HFF-Myc (cell line): ENCODE measurements around the gene UBE2S.
"Not testable (repeated sequence)": the region's sequence is repeated elsewhere in the genome, so short reads cannot be mapped to it uniquely, and the experiment has no call there.

Experiments used
- DNase-seq: peaks from one replicate; pipeline ENCODE4 v3.0.0-alpha.2; 2011; ENCODE audit warnings: low read depth; ENCODE audit errors: extremely low read depth
- H3K4me3 ChIP-seq: replicated peaks from 2 replicates; pipeline ENCODE4 v1.5.1; 2011; ENCODE audit warnings: low read depth, mild to moderate bottlenecking, control low read depth, low read length
- CTCF ChIP-seq: IDR thresholded peaks from 2 replicates; pipeline ENCODE4 v1.5.1; 2012; ENCODE audit warnings: mild to moderate bottlenecking, low read depth, low read length, control low read depth; ENCODE audit errors: missing control alignments

UBE2S gene

DNA sequence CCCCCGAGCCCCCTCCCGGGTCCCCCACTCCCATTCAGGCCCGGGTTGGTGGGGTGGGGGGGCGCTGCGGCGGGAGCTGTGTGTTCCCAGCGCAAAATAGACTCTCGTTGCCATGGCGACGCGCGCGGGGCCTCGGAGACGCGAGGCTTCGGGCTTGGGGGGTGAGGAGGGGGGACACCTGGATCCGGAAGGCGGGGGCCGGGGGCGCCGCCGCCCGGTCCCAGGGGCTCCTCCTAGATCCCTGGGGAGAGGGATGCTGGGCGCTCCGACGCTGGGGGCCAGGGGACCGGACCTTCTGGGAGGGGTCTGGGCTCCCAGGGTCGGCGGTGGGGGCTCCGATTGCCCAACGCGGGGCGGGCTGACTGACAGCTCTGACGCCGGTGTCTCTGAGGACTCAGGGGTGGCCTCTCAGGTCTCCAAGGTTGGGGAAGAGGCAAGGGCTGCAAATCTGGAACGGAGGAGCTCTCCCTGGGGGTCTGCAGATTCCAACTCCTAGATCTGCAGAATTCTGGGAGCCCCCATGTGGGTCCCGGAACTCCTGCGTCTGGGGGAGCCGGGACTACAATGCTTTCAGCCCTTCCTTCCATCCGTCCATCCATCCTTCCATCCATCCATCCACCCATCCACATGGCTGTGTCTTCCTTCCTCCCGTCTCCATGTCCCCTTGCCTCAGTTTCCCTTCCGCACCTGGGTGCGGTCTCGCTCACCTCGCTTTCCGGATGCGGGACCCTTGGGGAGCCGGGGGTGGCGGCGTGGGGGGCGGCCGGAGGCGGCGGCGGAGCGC is 44.6 kb upstream of the UBE2S start:
- no peak overlapping the region for H3K4me3 ChIP-seq
- no peak for TF ChIP-seq CTCF
- no peak for DNase-seq

DNA sequence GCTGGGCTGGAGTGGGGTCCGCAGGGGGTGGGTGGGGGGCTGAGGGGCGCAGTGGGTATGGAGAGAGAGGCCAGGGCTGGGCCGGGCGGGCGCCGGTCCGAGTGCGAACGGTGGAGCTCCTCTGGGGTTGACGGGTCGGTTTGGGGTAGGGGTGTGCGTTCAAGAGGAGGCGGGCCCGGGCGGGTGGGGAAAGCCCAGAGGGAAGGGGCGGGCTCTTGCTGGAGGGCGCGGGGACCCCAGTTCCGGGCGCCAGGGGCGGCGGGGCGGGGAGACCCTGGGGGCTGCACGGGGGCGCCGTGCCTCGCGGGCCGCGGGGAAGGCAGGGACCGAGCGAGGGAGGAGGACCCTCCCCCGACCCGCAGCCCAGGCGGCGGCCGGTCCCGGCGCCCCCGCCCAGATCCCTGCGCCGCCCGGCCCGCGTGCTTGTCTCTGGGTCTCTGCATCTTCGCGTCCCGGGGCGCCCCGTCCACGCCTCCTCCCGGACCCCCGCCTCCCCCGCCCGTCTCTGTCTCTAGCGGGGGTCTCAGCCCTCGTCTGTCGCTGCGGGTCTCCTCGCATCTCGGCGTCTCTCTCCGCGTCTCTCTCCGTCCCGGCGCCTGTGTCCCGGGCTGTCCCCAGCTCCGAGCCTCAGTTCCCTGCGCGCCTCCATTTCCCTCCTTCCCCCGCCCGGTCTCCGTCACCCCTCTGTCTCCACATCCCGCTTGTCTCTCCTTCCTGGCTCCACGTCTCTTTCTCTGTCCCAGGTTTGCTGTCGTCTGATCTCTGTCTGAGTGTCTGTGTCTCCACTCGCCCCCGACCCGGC is 43.8 kb upstream of the UBE2S start:
- no peak overlapping the region for H3K4me3 ChIP-seq
- DNase-seq = no peak
- no peak for TF ChIP-seq CTCF

- no peak for DNase-seq
- no peak for TF ChIP-seq CTCF
- H3K4me3 ChIP-seq = no peak overlapping the region
Observed at GRCh38 chr19:55449469-55449868, 41.9 kb upstream of the UBE2S start.

GRCh38 chr19:55448175-55448490 is 40.5 kb upstream of the UBE2S start:
- DNase-seq, H3K4me3 ChIP-seq: not testable (repeated sequence)

- no peak for DNase-seq
- no peak overlapping the region for H3K4me3 ChIP-seq
- TF ChIP-seq CTCF = no peak
Observed at GRCh38 chr19:55447421-55448174, 40.0 kb upstream of the UBE2S start.

- DNase-seq = no peak
- no peak for TF ChIP-seq CTCF
- H3K4me3 ChIP-seq = no peak overlapping the region
Observed at GRCh38 chr19:55446060-55446459, 38.5 kb upstream of the UBE2S start.

GRCh38 chr19:55444646-55445045 is 37.1 kb upstream of the UBE2S start:
- no peak for TF ChIP-seq CTCF
- H3K4me3 ChIP-seq = no peak overlapping the region
- no peak for DNase-seq
